Heart right ventricle (tissue), 12 donors: ENCODE data around the gene ABCD3. TPM values are rescaled to one million over a fixed set of nuclear protein-coding genes. Genes with fewer than 3 reads are reported as not detected.

Experiments used
- polyA plus RNA-seq, 2 donors: library from polyadenylated mRNA; stranded (reverse); fragments of 200-250 nt; gene quantifications; one replicate each; pipeline ENCODE4 v1.2.3, GENCODE V29; 2013
- total RNA-seq, 10 donors: library from RNA; stranded (reverse); fragmentation: NEBNext Ultra II Directional in 3 of 10; extraction: Animal tissue kit (Norgen Biotek cat#: 25700) in 3 of 10; gene quantifications; one replicate each; pipeline versions ENCODE4 v1.2.1 to v1.2.4, GENCODE V29; 2021 to 2023
- donor health status: ischemic (EF 13 %, LVEDD 7.1; RV severe dilation, severe dysfunction).
- donor health status: healthy with polysubstance abuse.
- donor health status: DM: no; HTN: yes; CAD: no.
- donor health status: DM: no; HTN: no; CAD: no.
- donor health status: ischemic (EF 25% LVEDD 6.9; RV normal size, moderate dysfunction).
- donor health status: ischemic (EF 25% LVEDD 5.7; RV mildly dilated, moderate dysfunction).
- donor health status: healthy.
- donor health status: nonischemic (EF 11% LVEDD 7.7; RV severe dilation, severe dysfunction).
- donor health status: DM: yes; HTN: yes; CAD: no.
- donor health status: PGD.
- donor health status: ischemic (EF 29% LVEDD 5.4; RV normal size, mild dysfunction).
- donor health status: nonischemic (EF 23%, LVEDD 6.1; RV moderate dilation, normal function).

Gene ABCD3
- total and polyA plus RNA-seq, 12 donors = 22.2 to 90.0 (median 59.1) TPM

Other genes starting within 250 kb of the ABCD3 start
- 10 to 100 TPM; 20.9 to 34.3 (median 28.8) TPM for gene ARHGAP29, start 180.8 kb upstream of the ABCD3 start, total RNA-seq
- gene ARHGAP29, start 180.8 kb upstream of the ABCD3 start, polyA plus RNA-seq = 10 to 100 TPM in 1 of 2 donors, 1 to 10 TPM in 1; 8.8 to 23.8 TPM
- gene F3, start 123.4 kb downstream of the ABCD3 start, total RNA-seq = 10 to 100 TPM; 20.4 to 99.0 (median 48.5) TPM
- gene F3, start 123.4 kb downstream of the ABCD3 start, polyA plus RNA-seq = 10 to 100 TPM; 20.6 to 30.9 TPM